Measurements from ENCODE around the gene OSGIN1.

GRCh38 chr16:83928341-83929055 is 24.5 kb upstream of the OSGIN1 start:
- peak in 1 of 2 donors; percentile 2 for TF ChIP-seq CTCF (conservative IDR thresholded peaks at IDR 0.05 in 1 of 2, IDR thresholded peaks at IDR 0.05 in 1 of 2; ENCODE audit: extremely low read depth in 1 of 2, insufficient read depth in 1 of 2, low read depth in 1 of 2, low read length in 2 of 2)
- no peak for TF ChIP-seq EZH2 (IDR thresholded peaks at IDR 0.05; ENCODE audit: borderline replicate concordance, low read length)
